ENCODE results near the gene RNF144B.
"Not testable (repeated sequence)": the region's sequence is repeated elsewhere in the genome, so short reads cannot be mapped to it uniquely, and the experiment has no call there.

RNF144B gene

GRCh38 chr6:18406955-18407749 is 20.0 kb downstream of the RNF144B start:
- DNase-seq (ENCODE audit: low read depth in 4 of 4, low spot score in 1 of 4), result no peak

- not testable (repeated sequence) for DNase-seq (ENCODE audit: low read depth in 4 of 4, low spot score in 1 of 4)
These were observed 22.5 kb downstream of the RNF144B start for GRCh38 chr6:18409602-18410001.

GRCh38 chr6:18410412-18410811 is 23.3 kb downstream of the RNF144B start:
- no peak for DNase-seq (ENCODE audit: low read depth in 4 of 4, low spot score in 1 of 4)

DNA sequence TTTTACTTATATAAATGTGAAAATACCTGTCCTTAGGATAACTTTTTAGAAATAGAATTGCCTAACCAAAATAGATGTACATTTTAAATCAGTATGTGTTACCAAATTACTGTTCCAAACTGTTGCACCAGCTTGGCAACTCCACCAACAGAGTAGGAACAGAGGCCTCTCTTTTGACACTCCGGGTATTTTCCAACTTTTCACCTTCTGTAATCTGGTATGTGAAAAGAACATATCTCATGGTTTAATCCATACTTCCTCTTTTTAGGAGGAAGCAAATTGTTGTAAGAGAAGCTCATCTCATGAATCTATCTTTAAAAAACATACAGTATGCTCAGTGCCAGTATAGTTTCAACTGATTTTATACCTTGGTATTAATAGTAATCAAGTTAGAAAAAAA is 24.9 kb downstream of the RNF144B start:
- DNase-seq (ENCODE audit: low read depth in 4 of 4, low spot score in 1 of 4), result no peak

DNA sequence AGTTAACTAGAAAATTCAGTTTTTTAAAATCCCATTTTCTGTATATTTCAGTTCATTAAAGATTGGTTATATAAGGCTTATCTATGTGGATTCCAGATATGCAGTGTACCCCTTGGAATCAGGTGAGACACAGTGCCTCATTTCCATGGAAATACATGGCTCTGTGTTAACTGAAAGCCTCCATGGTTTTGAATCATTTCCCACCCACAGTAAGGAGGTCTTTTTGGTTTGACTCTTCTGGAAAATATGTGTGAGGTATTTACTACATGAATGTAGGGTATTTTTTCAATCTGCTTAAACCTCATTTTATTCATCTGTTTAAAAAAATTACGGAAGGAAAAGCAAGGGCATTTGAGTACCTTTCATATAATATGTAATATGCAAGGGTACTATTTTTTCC is 25.5 kb downstream of the RNF144B start:
- no peak for DNase-seq (ENCODE audit: low read depth in 4 of 4, low spot score in 1 of 4)

- no peak for DNase-seq (ENCODE audit: low read depth in 4 of 4, low spot score in 1 of 4)
These were observed 26.2 kb downstream of the RNF144B start for GRCh38 chr6:18413381-18413780.

- no peak for DNase-seq (ENCODE audit: low read depth in 4 of 4, low spot score in 1 of 4)
These were observed 27.0 kb downstream of the RNF144B start for GRCh38 chr6:18414116-18414515.

- DNase-seq (ENCODE audit: low read depth in 4 of 4, low spot score in 1 of 4), result no peak
These were observed 28.1 kb downstream of the RNF144B start for GRCh38 chr6:18415207-18415606.

DNA sequence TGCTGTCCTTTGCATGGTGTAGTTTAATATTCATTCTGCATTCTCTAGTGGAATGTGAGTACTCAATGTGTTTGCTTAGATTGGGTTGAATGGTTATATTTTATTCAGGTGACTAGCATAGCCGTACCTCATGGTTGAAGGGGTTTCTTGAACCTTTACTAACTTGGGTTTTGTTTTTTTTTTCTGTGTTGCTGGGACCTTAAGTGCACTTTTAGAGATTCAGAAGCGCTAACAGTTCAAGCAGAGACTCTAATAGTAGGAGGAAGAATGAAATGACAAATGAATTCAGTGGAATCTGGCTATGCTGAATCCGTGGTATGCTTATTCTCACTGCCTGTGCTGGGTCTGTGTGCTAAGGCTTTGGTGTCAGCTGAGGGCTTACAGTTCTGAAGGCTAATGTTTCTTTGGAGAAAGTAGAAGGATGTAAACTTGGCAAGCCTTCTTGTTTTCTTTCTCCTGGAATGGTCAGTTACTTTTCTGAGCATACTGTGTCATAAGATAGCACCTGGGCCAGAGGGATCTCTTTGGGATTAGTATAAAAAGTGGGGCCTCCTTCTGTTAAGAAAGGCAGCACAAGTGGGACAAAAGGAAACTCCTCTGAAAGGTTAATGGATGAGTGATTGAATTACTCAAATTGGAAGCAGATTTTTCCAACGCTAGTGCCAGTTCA is 28.7 kb downstream of the RNF144B start:
- DNase-seq (ENCODE audit: low read depth in 4 of 4, low spot score in 1 of 4), result no peak

DNA sequence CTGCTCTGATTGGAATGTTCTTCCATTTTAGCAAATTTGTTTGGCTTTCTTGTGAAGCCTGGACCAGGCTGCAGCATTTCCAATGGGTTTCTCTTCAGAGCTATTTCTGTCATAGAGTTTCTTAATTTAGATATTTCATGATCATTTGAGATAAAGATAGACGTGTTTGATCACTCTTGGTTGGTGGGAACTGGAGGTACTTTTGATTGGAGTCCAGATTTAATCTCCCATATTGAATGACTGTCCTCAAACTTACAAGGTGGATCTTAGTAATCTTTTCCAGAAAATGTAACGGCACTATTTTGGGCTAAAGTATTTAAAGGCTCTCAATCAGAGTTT is 29.2 kb downstream of the RNF144B start:
- no peak for DNase-seq (ENCODE audit: low read depth in 4 of 4, low spot score in 1 of 4)

GRCh38 chr6:18420328-18420727 is 33.2 kb downstream of the RNF144B start:
- no peak for DNase-seq (ENCODE audit: low read depth in 4 of 4, low spot score in 1 of 4)

- DNase-seq (ENCODE audit: low read depth in 4 of 4, low spot score in 1 of 4), result no peak
These were observed 35.0 kb downstream of the RNF144B start for GRCh38 chr6:18422136-18422535.

- no peak for DNase-seq (ENCODE audit: low read depth in 4 of 4, low spot score in 1 of 4)
These were observed 36.3 kb downstream of the RNF144B start for GRCh38 chr6:18423426-18423825.

GRCh38 chr6:18424201-18424600 is 37.1 kb downstream of the RNF144B start:
- DNase-seq (ENCODE audit: low read depth in 4 of 4, low spot score in 1 of 4), result no peak

- no peak for DNase-seq (ENCODE audit: low read depth in 4 of 4, low spot score in 1 of 4)
These were observed 38.1 kb downstream of the RNF144B start for GRCh38 chr6:18425218-18425617.

GRCh38 chr6:18427296-18427695 is 40.1 kb downstream of the RNF144B start:
- DNase-seq (ENCODE audit: low read depth in 4 of 4, low spot score in 1 of 4), result no peak

DNA sequence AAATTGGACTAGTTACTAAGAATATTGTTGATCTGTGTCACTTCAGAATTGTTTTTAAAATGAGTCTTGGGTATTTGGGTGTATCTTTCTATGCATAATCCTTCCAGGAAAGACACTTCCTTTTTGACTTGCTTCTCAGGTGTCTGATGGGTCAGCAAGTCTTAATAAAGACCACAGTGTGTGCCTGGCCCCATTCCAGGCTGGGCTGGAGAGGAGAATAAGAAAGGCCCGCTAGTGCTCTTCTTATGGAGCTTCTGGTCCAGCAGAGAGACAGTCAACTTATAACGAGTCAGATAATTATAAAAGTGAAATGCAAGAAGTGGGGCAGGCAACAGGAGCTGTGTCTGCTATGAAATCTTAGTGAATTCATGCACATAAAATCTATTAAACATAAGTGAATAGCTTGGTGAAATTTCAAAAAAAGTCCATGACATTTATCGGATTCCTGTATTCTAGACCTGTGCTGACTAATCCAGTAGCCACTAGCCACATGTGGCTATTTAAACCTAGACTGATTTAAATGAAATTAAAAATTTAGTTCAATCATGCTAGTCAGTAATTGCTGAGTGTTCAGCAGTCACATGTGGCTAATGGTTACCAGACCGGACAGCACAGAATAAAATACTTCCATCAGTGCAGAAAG is 42.6 kb downstream of the RNF144B start:
- DNase-seq (ENCODE audit: low read depth in 4 of 4, low spot score in 1 of 4), result no peak

GRCh38 chr6:18431581-18431980 is 44.4 kb downstream of the RNF144B start:
- DNase-seq (ENCODE audit: low read depth in 4 of 4, low spot score in 1 of 4), result no peak

DNA sequence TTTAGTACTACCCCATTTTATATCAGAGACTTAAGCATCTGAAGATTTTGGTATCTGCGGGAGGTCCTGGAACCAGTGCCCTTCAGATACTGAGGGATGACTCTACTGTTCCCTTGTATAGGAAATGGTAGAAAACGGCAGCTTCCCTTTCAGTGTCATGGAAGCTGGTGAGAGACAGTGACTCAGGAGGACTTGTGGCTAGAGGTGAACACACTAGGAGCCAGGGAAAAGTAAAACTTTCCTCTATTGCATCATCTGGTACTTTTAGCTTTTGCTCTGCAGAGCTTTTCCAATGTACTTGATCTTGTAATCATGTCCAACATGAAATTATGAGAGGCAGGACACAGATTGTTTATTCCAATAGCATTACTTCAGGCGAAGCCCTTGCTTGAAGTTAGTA is 45.0 kb downstream of the RNF144B start:
- DNase-seq (ENCODE audit: low read depth in 4 of 4, low spot score in 1 of 4), result no peak

DNA sequence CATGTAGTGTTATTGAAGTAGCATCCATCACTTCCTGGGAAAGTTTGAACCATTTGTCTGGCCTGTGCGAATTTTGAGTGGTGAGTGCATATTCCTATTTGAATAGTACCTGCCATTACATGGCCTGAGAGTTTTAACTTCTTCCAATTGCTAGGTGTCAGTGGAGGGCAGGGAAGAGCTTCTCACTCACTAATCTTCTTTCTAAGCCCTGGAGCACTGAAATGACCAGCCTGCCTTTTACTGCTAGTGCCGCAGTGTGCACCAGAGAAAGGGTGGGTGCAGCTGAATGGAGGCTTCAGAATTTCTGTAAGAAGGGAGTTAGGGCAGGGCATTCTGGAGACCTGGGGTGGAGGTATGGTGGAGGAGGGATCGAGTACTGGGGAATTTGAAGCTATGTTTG is 45.5 kb downstream of the RNF144B start:
- DNase-seq (ENCODE audit: low read depth in 4 of 4, low spot score in 1 of 4), result no peak

DNA sequence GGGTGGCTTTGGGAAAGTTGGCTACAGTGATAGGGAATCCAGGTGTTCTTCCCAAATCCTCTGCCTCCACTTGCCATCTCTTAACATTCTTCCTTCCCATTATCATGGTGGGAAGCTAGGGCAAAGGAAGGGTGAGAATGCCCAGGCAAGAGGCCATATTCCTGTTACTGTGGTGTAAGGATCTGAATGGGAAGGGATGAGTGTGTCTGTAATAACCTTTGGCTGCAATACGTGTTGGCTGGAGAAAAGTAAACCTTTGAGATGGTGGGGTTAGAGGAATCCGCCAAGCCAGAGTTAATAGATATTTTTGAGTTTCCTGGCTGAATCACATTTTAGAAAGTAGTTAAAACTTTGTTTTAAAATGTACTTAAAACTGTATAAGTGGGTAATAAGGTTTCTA is 45.9 kb downstream of the RNF144B start:
- no peak for DNase-seq (ENCODE audit: low read depth in 4 of 4, low spot score in 1 of 4)

GRCh38 chr6:18436341-18436740 is 49.2 kb downstream of the RNF144B start:
- no peak for DNase-seq (ENCODE audit: low read depth in 4 of 4, low spot score in 1 of 4)
